Loucy (cell line): Measurements from ENCODE around the gene KRTCAP2.

Experiments used
- CTCF ChIP-seq: fragments of 200-600 bp; sonication (generic); conservative IDR thresholded peaks from 2 replicates; pipeline ENCODE4 v1.5.1; 2014; ENCODE audit warnings: mild to moderate bottlenecking, antibody characterized with exemption, low read length
- EZH2phosphoT487 ChIP-seq: fragments of 200-600 bp; IDR thresholded peaks from 2 replicates; pipeline ENCODE4 v1.6.1; 2018; ENCODE audit warnings: antibody characterized with exemption, mild to moderate bottlenecking, moderate library complexity, borderline replicate concordance

- TF ChIP-seq CTCF = no peak
- TF ChIP-seq EZH2phosphoT487 = no peak
Observed at GRCh38 chr1:155185783-155186066, 12.6 kb upstream of the KRTCAP2 start.
